SK-N-SH (cell line): ENCODE data around the gene HACE1.

Experiments used
- CTCF ChIP-seq: fragments of 200-600 bp; sonication (generic); IDR thresholded peaks from 2 replicates; pipeline ENCODE4 v1.6.1; 2017; ENCODE audit warnings: antibody characterized with exemption, mild to moderate bottlenecking, moderate library complexity
- GATA2 ChIP-seq: sonication (generic); formaldehyde crosslinking; IDR thresholded peaks from 2 replicates; pipeline ENCODE4 v1.5.0; 2020; ENCODE audit warnings: mild to moderate bottlenecking, missing genetic modification reagents
- JUND ChIP-seq: IDR thresholded peaks from 2 replicates; pipeline ENCODE4 v1.4.0; 2012
- MAX ChIP-seq: IDR thresholded peaks from 2 replicates; pipeline ENCODE4 v1.4.0; 2012; ENCODE audit warnings: low read depth
- NRF1 ChIP-seq: IDR thresholded peaks from 2 replicates; pipeline ENCODE4 v1.6.1; 2012; ENCODE audit warnings: low read depth, mild to moderate bottlenecking, low read length
- POLR2AphosphoS5 ChIP-seq: IDR thresholded peaks from 2 replicates; pipeline ENCODE4 v1.6.1; 2012; ENCODE audit warnings: low read depth, low read length
- RAD21 ChIP-seq: IDR thresholded peaks from 2 replicates; pipeline ENCODE4 v1.6.1; 2012; ENCODE audit warnings: mild to moderate bottlenecking, low read length
- RCOR1 ChIP-seq: fragments of 150-350 bp; IDR thresholded peaks from 2 replicates; pipeline ENCODE4 v1.6.1; 2017; ENCODE audit warnings: antibody characterized with exemption, low read length
- REST ChIP-seq: IDR thresholded peaks from 2 replicates; pipeline ENCODE4 v1.6.1; 2012; ENCODE audit warnings: mild to moderate bottlenecking, low read depth, low read length, moderate library complexity
- RFX5 ChIP-seq: IDR thresholded peaks from 2 replicates; pipeline ENCODE4 v1.6.1; 2012; ENCODE audit warnings: mild to moderate bottlenecking, improper control_type of control experiment, low read length
- TEAD4 ChIP-seq: IDR thresholded peaks from 2 replicates; pipeline ENCODE4 v1.4.0; 2012; ENCODE audit warnings: mild to moderate bottlenecking, borderline replicate concordance; ENCODE audit not compliant: insufficient read depth
- USF1 ChIP-seq: IDR thresholded peaks from 2 replicates; pipeline ENCODE4 v1.4.0; 2012; ENCODE audit warnings: low read depth, borderline replicate concordance

- TF ChIP-seq GATA2 (CRISPR knock-in tag): no peak
- TF ChIP-seq RFX5: no peak
- no peak for TF ChIP-seq RAD21
- no peak for TF ChIP-seq CTCF
- no peak for TF ChIP-seq JUND
- TF ChIP-seq TEAD4: no peak
- no peak for TF ChIP-seq REST
- no peak for TF ChIP-seq POLR2AphosphoS5
- TF ChIP-seq NRF1: no peak
- TF ChIP-seq MAX: no peak
- no peak for TF ChIP-seq RCOR1
- no peak for TF ChIP-seq USF1
Measured at GRCh38 chr6:104835782-104836181, 23.9 kb downstream of the HACE1 start.
